Body of pancreas (tissue), 4 donors: ENCODE measurements around the gene RGS14.

Source experiments
- POLR2A ChIP-seq, 3 donors: fragments of 450-650 bp; IDR thresholded peaks; one replicate each; pipeline ENCODE4 v1.6.1; 2016; ENCODE audit warnings: antibody characterized with exemption in 3 of 3, mild to moderate bottlenecking in 2 of 3
- TF ChIP-seq, protein P1 (sequence below), 7 experiments: fragments of 450-650 bp in 4 of 7; fragments of 200-600 bp in 3 of 7; sonication (generic) in 3 of 7; IDR thresholded peaks; one replicate each; pipeline ENCODE4 v1.5.1; 2016 to 2019; ENCODE audit warnings: antibody characterized with exemption in 7 of 7

DNA sequence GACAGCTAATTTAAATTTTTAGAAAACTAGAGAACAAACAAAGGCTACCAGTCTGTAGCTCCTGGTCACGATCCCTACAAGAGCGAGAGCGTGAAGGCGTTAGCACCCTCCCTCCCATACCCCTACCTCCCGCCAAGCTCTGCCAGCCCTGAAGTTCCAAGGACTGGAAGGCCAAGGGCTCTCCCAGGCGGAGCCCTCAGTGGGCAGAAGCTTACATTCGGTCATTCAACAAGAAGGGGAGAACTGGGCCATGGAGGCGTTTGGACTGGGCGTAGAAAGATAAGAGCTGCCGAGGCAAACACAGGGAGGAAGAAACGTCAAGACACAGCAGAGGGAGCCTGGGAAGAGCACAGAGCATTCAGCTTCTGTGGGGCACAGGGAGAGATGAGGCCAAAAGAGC, 49.0 kb upstream of the RGS14 start:
- TF ChIP-seq, protein P1, sequence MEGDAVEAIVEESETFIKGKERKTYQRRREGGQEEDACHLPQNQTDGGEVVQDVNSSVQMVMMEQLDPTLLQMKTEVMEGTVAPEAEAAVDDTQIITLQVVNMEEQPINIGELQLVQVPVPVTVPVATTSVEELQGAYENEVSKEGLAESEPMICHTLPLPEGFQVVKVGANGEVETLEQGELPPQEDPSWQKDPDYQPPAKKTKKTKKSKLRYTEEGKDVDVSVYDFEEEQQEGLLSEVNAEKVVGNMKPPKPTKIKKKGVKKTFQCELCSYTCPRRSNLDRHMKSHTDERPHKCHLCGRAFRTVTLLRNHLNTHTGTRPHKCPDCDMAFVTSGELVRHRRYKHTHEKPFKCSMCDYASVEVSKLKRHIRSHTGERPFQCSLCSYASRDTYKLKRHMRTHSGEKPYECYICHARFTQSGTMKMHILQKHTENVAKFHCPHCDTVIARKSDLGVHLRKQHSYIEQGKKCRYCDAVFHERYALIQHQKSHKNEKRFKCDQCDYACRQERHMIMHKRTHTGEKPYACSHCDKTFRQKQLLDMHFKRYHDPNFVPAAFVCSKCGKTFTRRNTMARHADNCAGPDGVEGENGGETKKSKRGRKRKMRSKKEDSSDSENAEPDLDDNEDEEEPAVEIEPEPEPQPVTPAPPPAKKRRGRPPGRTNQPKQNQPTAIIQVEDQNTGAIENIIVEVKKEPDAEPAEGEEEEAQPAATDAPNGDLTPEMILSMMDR (IDR thresholded peaks at IDR 0.05): no peak
- TF ChIP-seq POLR2A (IDR thresholded peaks at IDR 0.05): no peak
